Amygdala (tissue), 56 donors: ENCODE results near the gene PHACTR1.
"Not testable (repeated sequence)": the region's sequence is repeated elsewhere in the genome, so short reads cannot be mapped to it uniquely, and the experiment has no call there.

Experiments
- DNase-seq, 56 donors: peaks; one replicate each; lab custom pipeline; 2025; lab: John Stamatoyannopoulos, UW

Gene PHACTR1

DNA sequence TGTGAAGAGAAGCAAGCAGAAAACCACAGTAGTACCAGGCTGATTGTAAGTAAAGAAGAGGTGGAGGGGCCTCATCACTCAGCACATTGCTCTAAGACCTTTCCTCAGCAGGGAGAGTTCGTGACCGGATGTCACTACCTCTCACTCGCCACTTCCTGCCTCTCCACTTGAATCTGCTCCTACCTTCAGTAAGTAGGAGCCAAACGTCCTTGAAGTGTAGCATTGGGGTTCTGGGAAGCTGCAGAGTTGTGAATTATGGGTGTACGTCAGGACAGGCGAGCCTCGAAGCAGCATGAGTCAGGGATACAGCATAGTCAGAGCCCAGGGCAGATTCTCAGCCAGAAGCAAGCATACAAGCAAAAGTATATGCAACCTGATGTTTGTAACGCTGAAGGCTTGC lies 224.9 kb downstream of the PHACTR1 start:
- no peak for DNase-seq

DNA sequence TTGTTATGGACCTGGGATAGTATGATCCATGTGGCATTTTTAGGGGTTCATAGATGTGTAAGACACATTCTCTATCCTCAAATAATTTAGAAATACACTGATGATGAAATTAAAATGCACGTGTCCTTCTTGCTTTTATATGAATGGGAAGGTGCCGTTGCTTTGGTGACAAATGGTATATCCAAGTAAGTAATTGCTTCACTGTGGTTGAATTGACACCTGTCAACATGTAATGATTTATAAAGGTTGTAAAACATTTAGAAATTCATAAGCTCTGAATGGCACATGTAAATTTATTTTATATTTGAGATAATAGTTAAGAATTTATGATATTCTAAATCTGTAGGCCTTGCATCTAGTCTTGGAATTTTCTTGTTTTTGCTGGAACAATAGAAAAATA lies 227.0 kb downstream of the PHACTR1 start:
- no peak for DNase-seq

- no peak for DNase-seq
Observed at GRCh38 chr6:12944001-12944400, 227.4 kb downstream of the PHACTR1 start.

GRCh38 chr6:12944528-12944927 lies 228.0 kb downstream of the PHACTR1 start:
- DNase-seq = not testable (repeated sequence)

DNA sequence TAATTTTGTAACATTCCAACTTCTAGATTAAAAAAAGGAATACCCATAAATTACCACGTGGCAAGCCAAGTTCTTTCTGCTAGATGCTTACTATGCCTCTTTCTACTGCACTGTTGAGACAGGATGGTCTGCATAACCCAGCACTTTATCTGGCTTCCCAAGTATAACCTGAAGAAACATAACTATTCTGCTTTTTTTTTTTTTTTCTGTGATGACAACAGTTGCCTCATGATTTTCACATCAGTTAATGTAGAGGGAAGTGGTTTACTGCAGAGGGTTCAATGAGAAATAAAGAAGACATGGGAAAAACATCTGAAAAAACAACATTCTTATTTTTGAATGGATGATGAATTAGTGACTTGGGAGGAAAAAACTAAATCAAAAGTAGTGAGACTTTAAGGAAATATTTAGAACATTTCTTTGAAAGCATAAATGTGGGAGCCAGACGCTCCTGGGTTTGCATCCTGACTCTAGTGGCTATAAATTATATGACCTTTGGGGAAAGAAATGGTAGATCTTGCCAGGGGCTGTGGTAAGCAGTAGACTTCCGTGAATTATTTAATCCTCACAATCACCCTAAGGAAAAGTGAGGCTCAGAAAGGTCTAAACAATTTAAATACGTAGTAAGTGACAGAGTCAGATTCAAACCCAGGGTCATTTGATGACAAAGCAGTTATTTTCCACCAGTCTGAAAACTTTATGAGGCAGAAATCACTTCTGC lies 230.7 kb downstream of the PHACTR1 start:
- DNase-seq = no peak

GRCh38 chr6:12947967-12948366 lies 231.4 kb downstream of the PHACTR1 start:
- DNase-seq = no peak

- DNase-seq = no peak
Observed at GRCh38 chr6:12950976-12951375, 234.4 kb downstream of the PHACTR1 start.

DNA sequence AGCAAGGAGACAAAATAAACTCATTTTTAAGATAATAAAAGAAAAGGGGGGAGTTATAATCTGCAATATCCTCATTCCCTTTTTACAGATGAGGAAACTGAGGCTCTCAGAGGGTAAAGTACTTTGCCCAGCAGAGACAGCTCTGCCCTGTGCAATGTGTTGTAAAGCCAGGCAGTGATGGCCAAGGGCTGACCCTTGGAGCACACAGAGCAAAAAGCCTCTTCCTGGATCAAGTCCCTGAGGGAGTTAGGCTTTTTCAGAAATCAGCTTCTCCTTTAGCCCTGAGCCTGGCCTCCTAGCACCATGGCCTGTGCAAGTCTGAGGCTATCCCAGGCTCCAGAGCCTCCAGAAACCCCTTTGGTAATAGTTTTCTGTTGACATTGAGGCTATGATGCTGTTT lies 234.8 kb downstream of the PHACTR1 start:
- no peak for DNase-seq

GRCh38 chr6:12952318-12952717 lies 235.8 kb downstream of the PHACTR1 start:
- peak in 1 of 56 donors; percentile 14 for DNase-seq

- DNase-seq = peak in 1 of 56 donors; percentile 8
Observed at GRCh38 chr6:12955956-12956355, 239.4 kb downstream of the PHACTR1 start.

DNA sequence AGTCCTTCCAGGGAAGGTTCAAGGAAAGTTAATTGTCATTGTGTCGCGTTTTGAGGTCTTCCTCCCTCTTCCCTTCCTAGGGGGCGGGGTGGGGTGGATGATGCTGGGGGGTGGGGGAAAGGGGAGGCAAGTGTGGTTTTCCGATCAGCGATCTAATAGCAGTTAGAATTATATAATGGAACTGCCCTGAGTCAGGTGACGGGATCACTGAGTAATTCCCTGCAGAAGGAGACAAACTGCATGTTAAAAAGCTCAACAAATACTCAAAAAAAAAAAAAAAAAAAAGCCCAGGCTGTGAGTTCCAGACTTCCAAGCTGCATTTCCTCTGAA lies 240.4 kb downstream of the PHACTR1 start:
- no peak for DNase-seq

DNA sequence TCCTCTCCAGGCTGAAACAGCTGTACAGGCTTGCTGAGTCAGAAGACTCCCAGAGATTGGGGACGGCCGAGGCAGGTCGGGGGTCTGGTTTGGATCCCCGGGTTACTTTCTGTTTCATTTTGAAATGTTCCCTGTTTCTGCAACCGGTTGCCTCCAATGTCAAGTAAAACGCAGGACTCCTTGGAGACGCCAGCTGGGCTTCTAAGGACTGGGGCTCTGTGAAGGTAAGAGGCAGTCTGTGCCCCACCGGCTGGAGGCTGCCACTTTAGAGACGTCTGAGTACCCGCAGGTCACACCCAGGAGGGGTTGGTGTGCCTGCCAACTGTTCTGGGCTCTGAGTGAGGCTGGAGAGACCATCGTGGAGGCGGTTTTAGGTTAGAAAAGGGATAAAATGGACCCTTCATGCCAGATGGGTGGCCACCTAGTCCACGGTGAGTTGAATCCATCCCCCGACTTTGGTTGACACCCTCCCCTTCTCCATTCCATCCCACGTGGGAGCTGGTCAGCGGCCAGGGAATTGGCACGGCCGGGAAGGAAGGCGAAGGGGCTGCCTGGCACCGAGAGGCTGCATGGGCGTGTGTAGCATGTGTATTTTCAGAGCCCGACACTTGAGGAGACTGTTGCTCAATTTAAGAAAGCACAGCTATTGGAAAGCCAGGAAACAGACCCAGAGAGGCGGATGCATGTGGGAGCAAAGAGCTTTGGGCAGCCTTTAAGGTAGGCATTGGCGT lies 240.9 kb downstream of the PHACTR1 start:
- DNase-seq = peak; percentile 5 to 82 (median 62)

DNA sequence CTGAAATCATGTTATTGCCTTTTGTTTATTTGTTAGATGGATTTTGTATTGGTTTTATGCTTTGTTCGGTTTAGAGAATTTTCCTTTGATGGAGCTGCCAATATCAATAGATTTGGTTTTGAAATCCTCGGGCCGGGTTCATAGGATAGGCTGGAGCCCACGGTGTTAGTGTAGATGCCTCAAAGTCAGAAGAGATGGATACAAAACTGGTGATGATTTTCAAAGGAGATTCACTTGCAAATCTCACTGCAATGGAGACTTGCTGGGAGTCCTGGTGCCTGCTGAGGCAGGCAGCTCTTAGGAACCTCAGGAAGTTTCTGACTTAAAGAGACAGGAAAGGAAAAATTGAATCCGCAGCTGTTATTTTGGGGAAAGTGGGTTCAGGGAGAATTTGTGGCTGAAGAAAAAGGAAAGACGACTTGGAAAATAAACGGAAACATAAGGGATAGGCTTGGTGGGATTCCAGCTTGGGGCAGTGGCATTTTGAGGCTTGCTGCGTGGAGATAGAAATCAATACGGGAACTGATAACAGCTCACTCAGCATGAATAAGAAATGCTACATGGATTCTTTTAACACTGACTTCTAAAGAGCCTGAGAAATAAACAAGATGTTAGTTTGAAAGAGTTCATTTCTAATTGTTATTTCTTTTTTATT lies 241.6 kb downstream of the PHACTR1 start:
- peak in 10 of 56 donors; percentile 2 to 37 (median 30) for DNase-seq

- no peak for DNase-seq
Observed at GRCh38 chr6:12961761-12962160, 245.2 kb downstream of the PHACTR1 start.

- no peak for DNase-seq
Observed at GRCh38 chr6:12962529-12962928, 246.0 kb downstream of the PHACTR1 start.

DNA sequence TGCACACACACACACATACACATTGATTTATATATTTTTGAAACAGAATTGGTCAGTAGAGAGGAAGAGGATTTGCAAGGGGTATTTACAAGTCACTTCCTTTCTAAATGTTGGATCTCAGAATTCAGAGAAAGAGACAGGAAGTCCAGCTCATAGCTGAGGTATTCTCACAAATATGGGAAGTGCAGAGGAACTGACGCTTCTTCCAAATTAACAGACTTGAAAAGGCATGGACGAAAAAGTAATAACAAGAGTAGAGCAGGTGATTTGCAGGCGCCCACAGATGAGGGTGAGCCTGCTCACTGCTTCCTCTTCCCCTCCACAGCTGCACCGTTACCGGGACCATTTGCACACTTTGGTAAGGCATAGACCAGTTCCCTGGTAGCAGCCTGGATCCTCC lies 246.4 kb downstream of the PHACTR1 start:
- DNase-seq = no peak

DNA sequence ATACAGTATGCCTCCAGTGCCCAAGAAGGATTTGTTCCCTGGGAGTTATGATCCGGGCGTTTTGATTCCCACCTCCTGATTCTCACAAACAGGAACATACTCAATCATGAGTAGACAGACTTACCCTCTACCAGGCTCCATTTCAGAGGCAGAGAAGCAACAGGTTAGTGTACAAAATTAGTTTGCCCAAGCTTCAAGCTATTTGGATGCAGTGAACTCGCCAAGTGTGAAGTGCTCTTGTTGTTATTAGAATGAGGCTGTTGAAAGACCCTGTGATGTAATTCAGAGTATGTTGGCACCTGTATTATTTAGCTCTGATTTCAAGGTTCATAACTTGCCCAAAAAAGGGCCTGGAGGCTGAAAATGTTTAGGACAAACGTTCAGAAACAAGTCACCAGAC lies 247.0 kb downstream of the PHACTR1 start:
- DNase-seq = no peak

GRCh38 chr6:12967686-12968085 lies 251.1 kb downstream of the PHACTR1 start:
- no peak for DNase-seq

DNA sequence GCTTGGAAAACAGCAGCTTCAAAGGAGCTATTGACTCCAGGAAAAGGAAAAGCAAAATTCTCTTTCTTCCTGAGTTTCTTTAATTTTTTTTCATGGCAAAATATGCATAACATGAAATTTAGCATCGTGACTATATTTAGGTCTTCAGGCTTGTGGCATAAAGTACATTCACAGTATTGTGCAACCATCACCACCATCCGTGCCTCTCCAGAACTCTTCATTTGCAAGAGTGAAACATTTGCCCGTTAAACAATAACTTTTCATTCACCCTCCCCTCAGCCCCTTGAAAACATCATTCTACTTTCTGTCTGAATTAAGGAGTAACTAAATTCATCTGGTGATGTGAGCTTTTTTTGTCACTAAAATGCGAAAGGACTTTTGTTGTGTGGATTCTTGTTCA lies 251.7 kb downstream of the PHACTR1 start:
- no peak for DNase-seq

DNA sequence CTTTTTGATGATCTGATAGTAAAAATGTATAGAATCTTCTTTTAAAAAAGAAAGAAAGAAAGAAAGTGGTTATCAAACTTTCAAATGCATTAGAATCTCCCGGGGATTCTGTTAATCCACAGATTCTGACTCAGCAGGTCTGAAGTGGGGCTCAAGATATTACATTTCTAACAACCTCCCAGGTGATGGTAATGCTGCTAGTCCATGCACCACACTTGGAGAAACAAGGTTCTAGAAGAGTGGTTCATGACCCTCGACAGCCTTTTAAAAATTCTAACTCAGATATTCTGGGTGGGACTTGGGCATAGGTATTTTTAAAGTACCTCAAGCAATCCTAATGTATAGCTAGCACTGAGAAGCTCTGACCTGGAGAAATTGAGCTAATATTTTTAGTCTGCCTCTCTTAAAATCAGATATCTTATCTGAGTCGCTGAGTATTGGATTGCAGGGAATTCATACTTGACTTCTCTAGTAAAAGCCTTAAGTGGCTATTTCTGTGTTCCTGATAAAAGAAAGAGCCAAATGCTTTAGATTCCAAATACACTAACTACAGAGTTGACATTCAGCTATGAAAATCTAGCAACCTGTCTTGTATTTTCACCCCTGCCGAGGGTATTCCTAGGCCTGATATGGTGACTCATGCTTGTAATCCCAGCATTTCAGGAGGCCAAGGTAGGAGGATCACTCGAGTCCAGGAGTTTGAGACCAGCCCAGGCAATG lies 252.4 kb downstream of the PHACTR1 start:
- no peak for DNase-seq

DNA sequence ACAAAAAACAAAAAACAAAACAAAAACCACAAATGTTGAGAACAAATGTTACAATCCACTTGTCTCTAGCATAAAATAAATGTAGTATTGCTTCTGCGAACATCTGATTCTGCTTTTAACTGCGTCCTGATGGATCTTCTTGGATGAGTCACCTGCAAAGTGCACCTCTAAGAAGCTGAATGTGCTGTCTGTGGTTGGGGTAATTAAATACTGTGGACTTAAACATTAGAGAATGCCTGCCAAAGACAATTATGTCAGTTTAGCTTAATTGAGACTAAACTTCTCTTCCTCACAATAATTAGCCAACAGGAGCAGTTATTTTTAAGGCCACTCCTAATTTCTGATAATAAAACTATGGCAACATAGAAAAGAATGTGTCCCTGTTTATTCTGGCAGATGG lies 253.4 kb downstream of the PHACTR1 start:
- DNase-seq = no peak
